H54 (cell line): ENCODE results near the gene FAM20C.
"Not testable (repeated sequence)": the region's sequence is repeated elsewhere in the genome, so short reads cannot be mapped to it uniquely, and the experiment has no call there.

Experiments used
- DNase-seq: peaks from one replicate; pipeline ENCODE4 v3.0.0; 2011; ENCODE audit warnings: low spot score, mixed read lengths; ENCODE audit not compliant: insufficient read length
- FAIRE-seq: peaks from 3 replicates; lab custom pipeline; 2011; peaks lifted over from hg19 to GRCh38; lab: Jason Lieb, UNC
- POLR2A ChIP-seq: IDR thresholded peaks from 2 replicates; pipeline ENCODE4 v1.6.1; 2011; ENCODE audit warnings: low read depth, mild to moderate bottlenecking, low read length

Gene FAM20C

DNA sequence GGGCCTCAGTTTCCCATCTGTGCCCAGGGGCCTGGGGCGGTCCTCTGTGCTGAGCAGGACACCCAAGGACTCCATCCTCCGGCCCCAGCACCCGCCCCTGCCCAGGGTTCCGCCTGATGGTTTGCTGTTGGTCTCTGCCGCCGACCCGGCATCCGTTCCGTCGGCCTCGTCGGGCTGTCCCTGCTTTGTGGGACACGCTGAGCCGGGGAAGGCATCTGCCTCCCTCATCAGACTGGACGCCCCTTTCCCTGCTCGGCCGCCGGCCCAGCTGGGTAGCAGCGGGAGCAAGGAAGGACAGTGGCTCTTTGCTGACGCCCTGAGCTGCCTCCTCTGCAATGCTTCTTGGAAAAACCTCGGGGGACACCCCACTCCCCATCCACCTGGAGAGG, 39.5 kb downstream of the FAM20C start:
- no peak for TF ChIP-seq POLR2A
- no peak for DNase-seq
- FAIRE-seq: no peak

DNA sequence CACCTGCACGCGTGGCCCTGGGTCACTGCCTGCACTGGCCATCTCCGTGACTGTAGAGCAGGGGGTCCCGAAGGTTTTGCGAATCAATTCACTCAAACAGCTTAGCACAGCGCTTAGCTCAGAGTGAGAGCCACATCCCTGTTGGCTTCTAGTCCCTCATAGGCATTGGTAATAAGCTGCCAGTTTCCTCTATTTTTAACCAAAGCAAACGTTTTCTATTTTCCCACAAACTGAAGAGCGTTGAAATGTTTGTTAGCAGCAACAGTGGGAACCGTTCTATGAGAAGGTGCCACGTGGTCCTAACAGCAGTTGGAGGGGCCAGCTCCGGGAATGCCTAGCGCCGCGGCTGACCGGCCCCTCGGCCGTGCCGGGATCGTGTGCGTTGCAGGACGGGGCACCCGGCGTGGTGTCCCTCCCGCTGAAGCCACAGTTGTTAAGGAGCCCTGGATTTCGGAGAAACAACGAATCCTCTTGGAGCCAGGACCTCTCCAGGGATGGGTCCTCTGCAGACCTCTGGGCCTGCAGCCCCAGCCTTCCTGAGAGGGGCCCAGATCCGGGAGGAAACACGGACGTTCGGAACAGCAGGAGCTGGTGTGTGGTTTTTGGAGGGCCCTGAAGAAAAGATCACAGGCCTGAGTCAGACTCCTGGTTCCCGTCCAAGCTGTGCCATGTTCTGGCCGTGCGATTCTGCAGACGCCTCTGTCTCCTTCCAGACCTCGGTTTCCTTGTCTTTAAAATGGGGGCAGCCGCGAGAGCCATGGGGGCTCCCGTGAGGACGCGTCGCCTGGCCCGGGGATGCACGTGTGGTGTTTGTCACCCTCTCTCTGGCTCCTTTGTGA, 40.3 kb downstream of the FAM20C start:
- TF ChIP-seq POLR2A: no peak
- no peak for FAIRE-seq
- peak; percentile 96 for DNase-seq

DNA sequence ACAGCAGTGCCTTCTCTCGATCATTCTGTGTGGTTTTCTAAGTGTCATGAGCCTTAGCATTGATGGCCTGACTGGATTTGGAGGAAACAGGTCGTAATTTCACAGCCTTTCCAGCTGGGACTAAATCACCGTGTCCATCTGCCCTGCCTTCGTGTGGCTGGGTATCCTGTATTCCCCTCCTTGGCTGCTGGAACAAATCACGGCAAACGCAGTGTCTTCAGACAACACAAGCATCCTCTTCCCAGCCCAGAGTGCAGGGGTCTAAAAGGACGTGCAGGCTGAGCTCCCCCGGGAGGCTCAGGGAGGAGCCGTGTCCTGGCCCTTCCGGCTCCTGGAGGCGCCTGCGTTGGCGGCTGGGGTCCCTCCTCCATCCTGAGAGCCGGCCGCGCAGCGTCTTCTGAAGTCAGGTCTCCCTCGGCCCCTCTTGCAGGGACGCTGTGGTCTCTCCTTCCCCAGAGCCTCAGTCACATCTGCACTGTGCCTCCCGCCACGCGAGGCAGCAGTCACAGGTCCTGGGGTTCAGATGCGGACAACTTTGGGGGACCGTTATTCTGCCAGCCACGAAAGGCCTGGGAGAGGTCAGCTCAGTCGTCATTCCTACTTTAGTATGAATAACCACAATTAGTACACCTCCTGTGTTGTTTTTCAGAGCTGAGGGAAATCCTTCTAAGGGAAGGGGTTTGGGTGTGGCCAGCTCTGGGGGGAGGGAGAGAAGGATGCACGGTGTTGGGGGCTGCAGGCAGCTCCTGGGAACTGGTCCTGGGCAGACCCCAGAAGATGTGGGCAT, 41.1 kb downstream of the FAM20C start:
- no peak for TF ChIP-seq POLR2A
- FAIRE-seq (no peak), DNase-seq (no peak)

DNA sequence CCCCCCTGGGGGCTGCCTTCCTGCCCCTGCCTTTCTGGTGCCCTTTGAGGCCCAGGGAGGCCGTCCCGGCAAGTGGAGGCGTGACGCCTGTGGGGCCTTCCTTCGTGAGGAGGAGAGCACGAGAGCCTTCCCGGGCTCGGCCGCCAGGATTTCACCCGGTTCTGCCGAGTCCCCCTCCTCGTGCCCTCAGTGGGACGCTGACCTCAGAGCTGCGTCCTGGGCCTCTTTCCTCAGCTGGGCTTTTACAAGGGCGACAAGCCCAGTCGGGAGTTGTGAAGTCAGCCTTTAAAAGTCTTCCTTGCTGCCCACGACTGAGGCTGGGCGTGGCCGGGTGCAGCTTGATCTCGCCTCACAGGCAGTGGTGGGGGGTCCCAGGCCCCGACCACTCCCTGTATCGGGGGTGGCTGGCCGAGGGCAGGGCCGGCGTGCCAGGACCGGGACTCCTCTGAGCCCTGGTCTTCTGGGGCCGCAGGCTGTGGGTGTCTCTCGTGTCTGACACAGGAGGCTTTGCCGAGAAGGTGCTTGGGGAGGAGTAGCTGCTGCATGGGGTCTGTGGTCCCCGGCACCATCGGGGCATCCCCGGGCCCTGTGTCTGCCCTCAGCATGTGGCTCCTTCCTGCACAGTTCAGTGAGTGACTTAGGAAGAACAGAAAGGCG, 41.8 kb downstream of the FAM20C start:
- FAIRE-seq: no peak
- no peak for DNase-seq
- TF ChIP-seq POLR2A: no peak

DNA sequence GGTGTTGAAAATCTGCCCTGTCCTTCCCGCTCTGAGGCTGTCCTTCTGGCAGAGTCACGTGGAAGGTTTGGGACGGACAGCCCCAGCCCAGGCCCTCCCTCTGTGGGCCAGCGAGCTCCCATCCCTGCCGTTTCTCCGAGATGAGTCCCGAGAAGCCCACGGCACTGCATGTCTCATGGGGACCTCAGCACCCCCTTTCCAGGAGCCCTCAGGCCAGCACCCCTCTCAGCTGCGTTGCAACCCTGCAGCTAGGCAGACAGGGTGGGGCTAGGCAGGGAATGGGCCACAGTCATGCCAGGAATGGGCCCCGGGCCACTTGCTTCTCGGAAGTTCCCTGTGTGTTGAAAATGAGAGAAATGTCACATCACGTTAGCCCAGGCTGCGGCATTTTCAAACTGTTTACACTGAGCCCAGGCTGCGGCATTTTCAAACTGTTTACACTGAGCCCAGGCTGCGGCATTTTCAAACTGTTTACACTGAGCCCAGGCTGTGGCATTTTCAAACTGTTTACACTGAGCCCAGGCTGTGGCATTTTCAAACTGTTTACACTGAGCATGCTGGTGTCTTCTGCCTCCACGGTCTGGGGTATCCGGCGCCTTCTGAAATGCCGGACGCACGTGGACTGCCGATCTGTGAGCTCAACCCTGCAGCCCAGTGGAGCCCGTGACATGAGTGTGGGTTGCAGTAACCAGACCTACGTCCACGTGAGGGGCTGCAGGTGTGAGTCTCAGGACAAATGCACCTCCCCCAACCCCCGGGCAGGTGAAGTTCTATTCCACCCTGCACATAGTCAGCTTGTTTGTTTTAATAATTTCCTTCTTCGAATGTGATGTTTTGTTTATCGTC, 42.6 kb downstream of the FAM20C start:
- DNase-seq: no peak
- FAIRE-seq: no peak

DNA sequence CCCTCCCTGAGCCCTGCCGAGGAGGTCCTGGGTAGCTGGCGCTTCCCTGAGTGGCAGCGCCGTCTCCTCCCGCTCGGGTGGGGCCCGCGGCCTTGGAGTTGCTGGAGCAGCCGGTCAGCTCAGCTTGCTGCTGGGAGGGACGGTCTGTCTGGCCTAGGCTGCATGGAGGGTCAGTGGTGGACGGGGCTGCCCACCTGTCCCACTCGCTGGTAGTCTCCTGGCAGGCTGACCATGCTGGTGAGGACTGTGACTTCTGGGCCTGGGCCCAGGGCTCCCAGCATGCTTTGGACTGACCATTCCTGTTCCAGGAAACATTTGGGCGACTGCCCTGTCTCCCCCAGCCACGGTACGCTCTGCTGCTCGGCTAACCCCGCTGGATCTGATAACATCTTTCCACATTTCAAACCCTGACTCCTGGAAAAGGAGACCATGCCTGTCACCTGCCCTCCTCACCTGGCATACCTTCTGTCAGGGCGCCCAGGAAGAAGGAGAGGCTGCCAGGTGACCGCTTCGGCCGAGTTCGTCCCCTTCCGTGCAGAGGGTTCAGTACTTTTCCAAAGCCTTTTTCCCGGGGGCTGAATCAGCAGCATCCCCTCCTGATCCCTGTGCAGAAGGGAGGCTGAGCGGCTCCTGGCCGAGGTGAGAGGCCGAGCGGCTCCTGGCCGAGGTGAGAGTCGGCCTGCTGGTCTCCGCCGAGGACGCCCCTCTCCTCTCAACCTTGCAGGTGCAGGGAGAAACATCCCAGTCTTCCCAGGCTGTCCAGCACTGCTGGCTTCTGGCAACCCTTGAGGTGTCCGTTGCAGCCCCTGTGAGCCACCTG, 43.4 kb downstream of the FAM20C start:
- no peak for TF ChIP-seq POLR2A
- DNase-seq (no peak), FAIRE-seq (no peak)

More for the DNA sequence above, 42.6 kb downstream of the FAM20C start:
- no peak for TF ChIP-seq POLR2A

DNA sequence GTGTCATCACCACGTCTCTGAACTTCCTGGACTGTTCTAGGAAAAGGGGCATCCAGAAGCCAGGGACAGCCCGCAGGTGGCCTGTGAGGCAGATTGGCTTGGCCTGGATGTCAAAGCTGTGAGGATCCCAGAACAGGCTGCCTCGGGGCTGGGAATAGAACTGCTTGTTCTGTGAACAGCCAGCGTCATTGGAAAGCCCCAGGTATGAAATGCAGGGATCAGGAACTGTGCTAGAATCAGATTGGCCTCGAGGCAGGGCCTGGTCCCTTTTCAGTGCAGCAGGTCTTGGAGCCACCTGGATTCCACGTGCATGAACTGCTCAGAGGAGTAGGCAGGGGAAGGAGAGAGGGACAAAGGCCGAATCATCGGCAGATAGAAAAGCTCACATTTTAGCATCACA, 44.6 kb downstream of the FAM20C start:
- TF ChIP-seq POLR2A: no peak
- FAIRE-seq: no peak

DNA sequence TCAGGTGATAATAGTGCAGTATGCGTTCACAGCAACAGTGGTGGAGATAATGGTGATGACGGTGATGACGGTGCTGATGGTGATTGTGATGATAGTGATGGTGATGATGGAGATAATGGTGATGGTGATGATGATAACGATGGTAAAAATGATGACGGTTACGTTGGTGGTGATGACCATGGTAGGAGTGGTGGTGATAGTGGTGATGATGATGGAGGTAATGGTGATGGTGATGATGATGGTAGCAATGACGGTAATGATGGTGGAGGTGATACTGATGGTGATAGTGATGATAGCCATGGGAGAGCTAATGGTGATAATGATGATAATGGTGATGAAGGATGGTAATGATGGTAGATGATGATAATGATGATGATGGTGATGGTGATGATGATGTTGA, 45.0 kb downstream of the FAM20C start:
- FAIRE-seq: no peak
- TF ChIP-seq POLR2A: no peak

More for the DNA sequence above, 44.6 kb downstream of the FAM20C start:
- DNase-seq: no peak

DNA sequence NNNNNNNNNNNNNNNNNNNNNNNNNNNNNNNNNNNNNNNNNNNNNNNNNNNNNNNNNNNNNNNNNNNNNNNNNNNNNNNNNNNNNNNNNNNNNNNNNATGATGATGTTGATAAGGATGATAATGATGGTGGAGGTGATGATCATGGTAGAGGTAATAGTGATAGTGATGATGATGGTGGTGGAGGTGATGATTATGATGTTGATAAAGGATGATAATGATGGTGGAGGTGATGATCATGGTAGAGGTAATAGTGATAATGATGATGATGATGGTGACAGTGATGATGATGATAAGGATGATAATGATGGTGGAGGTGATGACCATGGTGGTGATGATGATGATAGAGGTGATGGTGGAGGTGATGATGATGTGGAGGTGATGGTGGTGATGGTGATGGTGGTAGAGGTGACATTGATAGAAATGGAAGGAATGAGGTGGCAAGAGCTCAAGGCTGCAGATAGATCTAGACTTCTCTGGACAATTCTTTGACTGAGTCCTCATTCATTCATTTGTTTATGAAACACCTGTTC, 47.8 kb downstream of the FAM20C start:
- TF ChIP-seq POLR2A: no peak
- DNase-seq (no peak), FAIRE-seq (no peak)

More for the DNA sequence above, 45.0 kb downstream of the FAM20C start:
- no peak for DNase-seq

DNA sequence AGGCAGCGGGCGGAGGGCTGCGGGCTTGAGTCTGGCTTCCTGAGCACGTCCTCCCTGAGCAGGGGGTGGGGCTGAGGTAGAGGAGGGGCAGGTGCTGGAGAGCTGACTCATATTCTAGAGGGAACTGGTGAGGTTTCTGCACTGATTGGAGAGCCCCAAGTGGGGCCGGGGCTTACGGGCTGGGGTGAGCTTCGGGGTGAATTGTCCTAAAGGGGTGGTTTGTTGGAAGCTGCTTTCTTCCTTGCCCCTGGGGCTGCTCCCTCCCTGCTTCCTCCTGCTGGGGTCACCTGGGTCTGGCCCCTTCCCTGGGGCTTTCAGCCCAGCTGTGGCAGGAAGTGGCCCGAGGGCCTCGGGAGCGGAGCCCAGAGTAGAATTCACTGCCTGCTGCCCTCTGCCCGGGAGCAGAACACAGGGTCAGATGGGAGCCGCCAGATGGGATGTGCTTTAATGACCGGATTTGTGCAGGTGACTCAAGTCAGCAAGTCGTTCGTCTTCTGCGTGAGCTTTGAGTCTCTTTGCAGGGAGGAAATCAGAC, 48.6 kb downstream of the FAM20C start:
- FAIRE-seq (no peak), DNase-seq (peak; percentile 93)
- no peak for TF ChIP-seq POLR2A

DNA sequence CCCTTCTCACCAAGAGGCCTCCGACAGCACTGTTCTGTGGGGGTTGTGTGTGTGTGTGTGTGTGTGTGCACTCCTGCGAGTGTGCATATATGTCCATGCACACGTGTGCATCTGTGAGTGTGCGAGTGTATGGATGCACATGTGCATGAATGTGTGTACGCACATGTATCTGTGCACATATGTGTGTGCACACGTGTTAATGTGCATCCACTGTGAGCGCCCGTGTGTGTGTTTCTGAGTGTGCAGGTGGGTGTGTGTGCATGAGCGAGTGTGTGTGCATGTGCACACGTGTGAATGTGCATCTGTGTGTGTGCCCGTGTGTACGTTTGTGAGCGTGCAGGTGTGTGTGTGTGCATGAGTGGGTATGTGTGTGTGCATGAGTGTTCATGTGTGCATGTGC, 49.1 kb downstream of the FAM20C start:
- FAIRE-seq (no peak), DNase-seq (no peak)
- TF ChIP-seq POLR2A: no peak; the same call in 1 of the 2 replicates

DNA sequence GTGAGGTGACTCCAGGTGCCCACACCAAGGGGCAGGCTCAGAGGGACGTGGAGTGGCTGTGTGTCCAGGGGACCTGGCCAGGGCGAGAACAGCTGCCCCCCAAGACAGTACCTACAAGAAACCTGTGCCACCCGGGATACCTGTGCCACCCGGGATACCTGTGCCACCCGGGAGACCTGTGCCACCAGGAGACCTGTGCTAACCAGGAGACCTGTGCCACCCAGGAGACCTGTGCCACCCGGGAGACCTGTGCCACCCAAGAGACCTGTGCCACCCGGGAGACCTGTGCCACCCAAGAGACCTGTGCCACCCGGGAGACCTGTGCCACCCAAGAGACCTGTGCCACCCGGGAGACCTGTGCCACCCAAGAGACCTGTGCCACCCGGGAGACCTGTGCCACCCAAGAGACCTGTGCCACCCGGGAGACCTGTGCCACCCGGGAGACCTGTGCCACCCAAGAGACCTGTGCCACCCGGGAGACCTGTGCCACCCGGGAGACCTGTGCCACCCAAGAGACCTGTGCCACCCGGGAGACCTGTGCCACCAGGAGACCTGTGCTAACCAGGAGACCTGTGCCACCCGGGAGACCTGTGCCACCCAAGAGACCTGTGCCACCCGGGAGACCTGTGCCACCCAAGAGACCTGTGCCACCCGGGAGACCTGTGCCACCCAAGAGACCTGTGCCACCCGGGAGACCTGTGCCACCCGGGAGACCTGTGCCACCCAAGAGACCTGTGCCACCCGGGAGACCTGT, 50.6 kb downstream of the FAM20C start:
- DNase-seq, FAIRE-seq: not testable (repeated sequence)

DNA sequence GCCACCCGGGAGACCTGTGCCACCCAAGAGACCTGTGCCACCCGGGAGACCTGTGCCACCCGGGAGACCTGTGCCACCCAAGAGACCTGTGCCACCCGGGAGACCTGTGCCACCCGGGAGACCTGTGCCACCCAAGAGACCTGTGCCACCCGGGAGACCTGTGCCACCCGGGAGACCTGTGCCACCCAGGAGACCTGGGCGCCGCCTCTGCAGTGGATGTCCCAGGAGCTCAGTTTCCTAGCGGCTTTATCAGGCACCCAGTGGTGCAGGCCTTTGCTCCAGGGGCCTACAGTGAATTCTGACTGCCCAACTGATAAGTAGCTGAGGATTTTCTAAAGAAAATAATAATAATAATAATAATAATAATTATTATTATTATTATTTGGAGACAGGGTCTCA, 51.2 kb downstream of the FAM20C start:
- not testable (repeated sequence) for FAIRE-seq, DNase-seq
